Measurements from ENCODE around the gene CTSH.

- TF ChIP-seq CTCF (conservative IDR thresholded peaks at IDR 0.05; ENCODE audit: low read depth in 2 of 2) (no peak), EZH2 (IDR thresholded peaks at IDR 0.05; ENCODE audit: low read depth, unreplicated experiment) (no peak), EZH2phosphoT487 (IDR thresholded peaks at IDR 0.05; ENCODE audit: unreplicated experiment) (no peak), REST (IDR thresholded peaks at IDR 0.05; ENCODE audit: unreplicated experiment) (no peak), POLR2AphosphoS5 (IDR thresholded peaks at IDR 0.05; ENCODE audit: low read depth) (no peak)
Observed at GRCh38 chr15:78933823-78934654, 10.8 kb downstream of the CTSH start.
